ENCODE measurements around the gene C1orf52. TPM values are rescaled to one million over a fixed set of nuclear protein-coding genes. Genes with fewer than 3 reads are reported as not detected.
"Not testable (repeated sequence)": the region's sequence is repeated elsewhere in the genome, so short reads cannot be mapped to it uniquely, and the experiment has no call there.

Gene C1orf52
- total RNA-seq, 1 donor from 2014 or later, result 17.5 TPM

DNA sequence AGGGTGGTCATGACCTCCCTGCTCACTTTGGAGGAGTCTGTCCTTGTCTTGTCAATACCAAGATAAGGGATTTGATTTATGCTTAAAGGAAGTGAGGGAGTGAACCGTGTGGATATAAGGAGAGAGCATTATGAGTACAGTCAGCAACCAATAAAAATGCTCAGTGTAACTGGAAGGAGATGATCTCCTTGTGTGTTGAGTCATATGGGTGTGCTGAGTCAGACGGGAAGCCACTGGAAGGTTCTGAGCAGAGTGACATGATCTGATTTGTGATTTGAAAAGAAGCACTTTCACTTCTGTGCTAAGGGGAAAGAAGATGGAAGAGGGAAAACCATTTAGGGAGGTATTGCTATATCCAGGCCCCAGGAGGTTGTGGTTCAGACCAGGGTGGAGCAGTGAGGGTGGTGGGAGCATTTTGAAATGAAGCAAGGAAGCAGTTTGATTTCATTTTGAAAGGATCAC lies 19.4 kb upstream of the C1orf52 start:
- DNase-seq (ENCODE audit: low read depth in 2 of 2), result peak; percentile 65 to 97

DNA sequence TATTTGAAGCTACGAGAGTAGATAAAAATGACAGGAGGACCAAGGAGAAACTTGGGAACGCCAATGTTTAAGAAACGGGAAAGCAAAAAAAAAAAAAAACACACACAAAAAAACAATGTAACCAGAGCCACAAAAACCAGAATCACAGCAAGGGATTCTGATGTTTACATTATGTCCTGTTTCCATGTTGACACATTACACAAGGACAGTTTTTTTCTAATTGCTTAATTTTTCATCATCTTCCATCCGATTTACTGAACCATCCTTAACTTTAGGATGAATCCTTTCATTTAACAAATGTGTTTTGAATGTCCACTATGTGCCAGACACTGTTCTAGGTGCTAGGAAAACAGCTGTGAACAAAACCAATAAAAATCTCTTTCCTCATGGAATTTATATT lies 18.3 kb upstream of the C1orf52 start:
- no peak for DNase-seq (ENCODE audit: low read depth in 2 of 2)

GRCh38 chr1:85276978-85277639 lies 17.6 kb upstream of the C1orf52 start:
- no peak for DNase-seq (ENCODE audit: low read depth in 2 of 2)

GRCh38 chr1:85276215-85276977 lies 16.9 kb upstream of the C1orf52 start, which contains the start of gene BCL10:
Gene BCL10 (minus strand): TSS chr1:85276632. CDS start chr1:85276352, 280 bp downstream.
- peak; percentile 98 to 99 for DNase-seq (ENCODE audit: low read depth in 2 of 2)

- DNase-seq (ENCODE audit: low read depth in 2 of 2), result peak; percentile 38 to 51
These were observed 16.3 kb upstream of the C1orf52 start for GRCh38 chr1:85275701-85276214.

DNA sequence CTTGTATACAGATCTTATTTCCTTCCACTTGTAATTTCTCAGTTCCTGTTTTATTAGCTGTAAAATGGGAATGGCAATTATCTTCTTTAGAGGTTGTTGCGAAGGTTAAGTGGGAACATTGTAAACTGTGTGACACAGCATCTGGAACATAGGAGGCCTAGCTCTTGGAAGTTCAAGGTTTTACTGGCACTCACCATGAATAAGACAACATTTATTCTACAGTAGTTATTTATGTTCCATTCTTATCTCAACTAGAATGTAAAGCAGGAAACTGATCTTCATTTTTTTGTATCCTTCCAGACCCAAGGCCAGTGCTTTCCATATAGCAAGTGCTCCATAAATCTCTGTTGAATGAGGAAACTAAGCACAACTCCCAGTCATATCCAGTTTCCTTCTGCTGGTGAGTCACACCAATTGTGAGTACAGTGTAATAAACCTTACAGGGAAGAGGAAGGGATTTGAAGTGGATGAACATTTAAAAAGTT lies 15.5 kb upstream of the C1orf52 start:
- DNase-seq (ENCODE audit: low read depth in 2 of 2), result peak; percentile 77 to 92

DNA sequence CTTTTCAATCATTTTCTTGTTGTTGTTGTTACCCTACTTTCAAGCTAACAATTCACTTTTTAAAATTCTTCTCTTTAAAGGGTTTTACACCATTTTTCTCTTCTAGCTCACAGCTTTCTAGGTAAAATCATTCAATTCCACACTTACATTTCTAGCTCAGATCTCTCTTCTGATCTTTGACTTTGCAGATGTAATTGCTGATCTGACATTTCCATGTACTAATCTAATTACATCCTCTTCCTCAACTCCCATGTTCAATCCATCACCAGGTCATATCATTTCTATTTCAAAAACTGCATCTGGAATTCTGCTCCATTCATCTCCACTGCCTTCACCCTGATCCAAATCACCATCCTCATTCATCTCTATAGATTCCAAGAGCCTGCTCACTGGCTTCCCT lies 13.9 kb upstream of the C1orf52 start:
- no peak for DNase-seq (ENCODE audit: low read depth in 2 of 2)

DNA sequence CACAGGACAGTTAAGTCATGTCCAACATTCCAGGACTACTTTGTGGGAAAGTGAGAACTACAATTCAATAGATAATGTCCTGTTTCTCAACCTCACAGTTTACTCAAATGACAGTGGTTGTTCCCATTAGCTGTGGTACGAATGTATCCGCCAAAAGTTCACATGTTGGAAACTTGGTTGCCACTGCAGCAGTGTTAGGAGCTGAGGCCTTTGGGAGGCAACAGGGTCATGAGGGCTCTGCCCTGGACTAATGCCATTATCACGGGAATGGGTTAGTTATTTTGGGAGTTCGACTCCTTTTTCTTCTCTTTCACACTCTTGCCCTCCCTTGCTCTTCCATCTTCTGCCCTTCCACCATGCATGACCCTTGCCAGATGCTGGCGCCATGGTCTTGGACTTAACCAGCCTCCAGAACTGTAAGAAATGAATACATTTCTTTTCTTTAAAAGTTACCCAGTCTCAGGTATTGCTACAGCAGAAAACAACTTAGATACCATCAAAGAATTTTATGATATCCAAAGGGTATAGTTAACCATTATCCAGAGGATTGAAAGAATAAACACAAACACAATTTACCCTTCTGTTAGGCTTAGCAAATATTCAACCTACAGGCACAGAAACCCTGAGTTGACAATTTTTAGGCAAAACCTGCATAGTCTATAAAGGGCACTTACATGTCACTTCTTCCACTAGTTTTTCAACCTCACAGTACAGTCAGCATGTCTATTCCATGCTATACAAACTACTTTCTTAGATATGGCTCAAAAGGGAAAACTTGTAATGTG lies 9.5 kb upstream of the C1orf52 start:
- DNase-seq (ENCODE audit: low read depth in 2 of 2), result no peak

DNA sequence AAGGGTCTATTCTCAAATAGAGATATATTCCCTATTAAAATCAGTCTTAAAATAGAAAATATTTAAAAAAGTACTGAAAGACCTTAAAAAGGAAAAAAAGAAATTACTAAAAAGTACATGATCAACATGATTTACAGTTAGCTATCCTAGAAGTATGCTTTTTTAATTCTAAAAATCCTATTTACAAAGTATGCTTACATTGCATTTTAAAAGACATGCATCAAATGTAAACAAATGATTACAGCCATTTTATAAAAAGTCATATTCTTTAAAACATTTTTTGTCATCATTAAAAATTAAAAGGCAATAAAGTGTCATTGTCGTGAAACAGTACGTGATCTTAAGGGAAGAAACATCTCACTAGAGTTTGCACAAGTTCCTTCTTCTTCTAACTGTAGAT lies 7.9 kb upstream of the C1orf52 start:
- DNase-seq (ENCODE audit: low read depth in 2 of 2), result no peak

DNA sequence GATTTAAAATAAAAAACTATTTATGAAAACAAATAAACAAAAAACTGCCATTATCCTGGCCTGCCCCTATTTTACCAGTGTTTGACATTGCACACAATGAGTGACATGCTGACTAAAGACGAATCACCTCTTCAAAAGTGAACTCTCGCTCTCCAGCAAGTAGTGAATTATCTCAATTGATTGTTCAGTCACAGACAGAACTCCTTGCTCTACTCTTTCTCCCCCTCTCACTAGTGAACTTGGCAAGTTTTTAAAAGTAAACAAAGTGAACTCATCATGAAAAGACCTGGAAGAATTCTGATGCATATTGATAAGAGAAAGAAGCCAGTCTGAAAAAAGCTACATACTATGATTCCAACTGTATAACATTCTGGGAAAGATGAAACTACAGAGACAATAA lies 4.7 kb upstream of the C1orf52 start:
- DNase-seq (ENCODE audit: low read depth in 2 of 2), result no peak

- DNase-seq (ENCODE audit: low read depth in 2 of 2), result no peak
These were observed 3.5 kb upstream of the C1orf52 start for GRCh38 chr1:85262985-85263384.

- peak; percentile 28 to 86 for DNase-seq (ENCODE audit: low read depth in 2 of 2)
These were observed 431 bp upstream of the C1orf52 start for GRCh38 chr1:85259912-85260274.

DNA sequence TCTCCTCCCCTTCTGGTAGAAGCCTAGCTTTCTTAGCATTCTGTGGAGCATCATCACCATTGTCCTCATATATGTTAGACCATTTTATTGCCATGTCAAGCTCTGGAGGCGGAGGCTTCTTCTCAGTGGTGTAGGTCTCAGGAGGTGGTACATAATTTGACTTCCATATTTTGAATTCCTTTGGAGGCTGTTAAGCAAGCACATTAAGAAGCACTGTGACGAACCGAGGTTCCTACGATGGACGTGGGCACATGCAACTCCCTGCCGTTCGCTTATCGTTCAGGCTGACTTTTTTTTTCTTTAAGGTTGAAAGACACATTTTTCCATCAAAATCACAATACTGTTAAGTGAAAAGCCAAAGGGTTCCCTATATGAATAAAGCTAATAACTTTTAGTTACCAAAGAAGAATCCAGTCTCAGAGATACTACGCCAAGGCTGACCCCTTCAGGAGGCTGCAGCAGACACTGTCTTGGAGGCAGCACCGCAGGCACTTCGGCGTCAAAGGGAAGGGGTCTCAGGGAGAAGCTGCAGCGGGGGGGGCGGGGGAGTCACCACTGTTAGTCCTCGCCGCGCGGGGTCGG lies 835 bp downstream of the C1orf52 start:
- DNase-seq (ENCODE audit: low read depth in 2 of 2), result no peak

DNA sequence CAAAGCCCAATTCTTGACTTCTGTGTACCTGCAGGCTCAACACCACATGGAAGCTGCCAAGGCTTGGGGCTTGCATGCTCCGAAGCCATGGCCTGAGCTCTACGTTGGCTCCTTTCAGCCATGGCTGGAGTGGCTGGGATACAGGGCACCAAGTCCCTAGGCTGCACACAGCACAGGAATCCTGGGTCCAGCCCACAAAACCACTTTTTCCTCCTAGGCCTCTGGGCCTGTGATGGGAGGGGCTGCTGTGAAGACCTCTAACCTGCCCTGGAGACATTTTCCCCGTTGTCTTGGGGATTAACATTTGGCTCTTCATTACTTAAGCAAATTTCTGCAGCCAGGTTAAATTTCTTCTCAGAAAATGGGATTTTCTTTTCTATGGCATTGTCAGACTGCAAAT lies 10.4 kb downstream of the C1orf52 start:
- not testable (repeated sequence) for DNase-seq (ENCODE audit: low read depth in 2 of 2)

DNA sequence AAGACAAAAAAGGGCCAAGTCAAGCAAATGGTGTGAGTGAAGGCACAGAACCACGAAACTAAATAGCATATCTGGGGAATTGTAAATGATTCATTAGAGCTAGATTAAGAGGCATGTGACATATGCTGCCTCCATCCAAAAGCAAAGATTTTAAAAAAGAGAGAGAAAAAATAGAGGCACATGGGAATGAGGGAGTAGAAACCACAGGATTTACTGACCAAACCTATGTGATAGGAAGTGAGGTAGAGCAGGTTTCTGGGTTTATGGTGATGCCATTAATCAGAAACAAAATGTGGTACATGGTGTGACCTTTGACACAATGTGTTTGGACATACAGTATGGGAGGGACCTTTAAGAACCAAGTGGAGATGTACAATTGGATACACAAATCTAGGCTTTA lies 13.6 kb downstream of the C1orf52 start:
- no peak for DNase-seq (ENCODE audit: low read depth in 2 of 2)

- no peak for DNase-seq (ENCODE audit: low read depth in 2 of 2)
These were observed 14.0 kb downstream of the C1orf52 start for GRCh38 chr1:85245456-85245855.

GRCh38 chr1:85244271-85245061 lies 15.0 kb downstream of the C1orf52 start:
- DNase-seq (ENCODE audit: low read depth in 2 of 2), result peak; percentile 28 to 45

- DNase-seq (ENCODE audit: low read depth in 2 of 2), result no peak
These were observed 16.1 kb downstream of the C1orf52 start for GRCh38 chr1:85243372-85243771.

DNA sequence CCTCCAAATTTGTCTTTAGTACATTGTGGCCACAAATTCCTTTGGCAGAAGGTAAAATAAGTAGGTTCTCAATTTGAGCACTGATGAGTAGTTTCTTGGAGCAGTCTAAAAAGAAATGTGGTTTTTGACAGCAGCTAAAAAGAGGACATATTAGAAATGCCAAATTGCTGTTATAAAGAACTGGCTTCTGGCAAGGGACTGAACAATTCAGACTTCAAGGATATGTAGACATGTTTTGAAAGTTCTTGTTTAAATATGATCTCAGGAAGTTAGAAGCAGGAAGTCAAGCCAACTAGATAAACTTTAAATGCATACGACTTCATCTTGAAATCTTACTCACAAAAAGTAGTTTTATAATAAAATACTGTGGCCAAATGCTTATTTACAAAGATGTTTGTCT lies 18.8 kb downstream of the C1orf52 start:
- DNase-seq (ENCODE audit: low read depth in 2 of 2), result peak in 1 of 2 donors; percentile 14

GRCh38 chr1:85240174-85240601 lies 19.3 kb downstream of the C1orf52 start:
- peak in 1 of 2 donors; percentile 23 for DNase-seq (ENCODE audit: low read depth in 2 of 2)

All from lung microvascular endothelial cell (primary cell).